KMS-11 (cell line): Measurements from ENCODE around the gene TMEM129.

ENCODE experiments used
- H2AFZ ChIP-seq: fragments of 200-600 bp; sonication (generic); 2 replicates; pipeline ENCODE4 v1.6.1; 2016; ENCODE audit warnings: antibody characterized with exemption, mixed run types, low read depth
- H3K27ac ChIP-seq: fragments of 200-600 bp; sonication (generic); 2 replicates; pipeline ENCODE4 v1.6.1; 2016; ENCODE audit warnings: mild to moderate bottlenecking, mixed run types
- H3K27me3 ChIP-seq: fragments of 200-600 bp; sonication (generic); 2 replicates; pipeline ENCODE4 v1.6.1; 2017; ENCODE audit warnings: mild to moderate bottlenecking, low read depth, mixed run types, moderate library complexity; ENCODE audit not compliant: insufficient read depth
- H3K36me3 ChIP-seq: fragments of 200-600 bp; sonication (generic); 2 replicates; pipeline ENCODE4 v1.6.1; 2017; ENCODE audit warnings: mild to moderate bottlenecking, mixed run types; ENCODE audit not compliant: insufficient read depth
- H3K4me1 ChIP-seq: fragments of 200-600 bp; sonication (generic); 2 replicates; pipeline ENCODE4 v1.6.1; 2016; ENCODE audit warnings: mild to moderate bottlenecking, low read depth, mixed run types; ENCODE audit not compliant: poor library complexity, severe bottlenecking
- H3K4me2 ChIP-seq: fragments of 200-600 bp; sonication (generic); 2 replicates; pipeline ENCODE4 v1.7.0; 2016; ENCODE audit warnings: mild to moderate bottlenecking, mixed run types
- H3K4me3 ChIP-seq: fragments of 200-600 bp; sonication (generic); IDR thresholded peaks from 2 replicates; pipeline ENCODE4 v1.6.1; 2017; ENCODE audit warnings: low read depth, low read length, mixed read lengths; ENCODE audit not compliant: insufficient read depth
- H3K79me2 ChIP-seq: fragments of 200-600 bp; sonication (generic); 2 replicates; pipeline ENCODE4 v1.6.1; 2016; ENCODE audit warnings: low read depth, mixed run types; ENCODE audit not compliant: insufficient read depth
- H3K9ac ChIP-seq: fragments of 200-600 bp; sonication (generic); 2 replicates; pipeline ENCODE4 v1.6.1; 2016; ENCODE audit warnings: mild to moderate bottlenecking, mixed run types
- H4K20me1 ChIP-seq: fragments of 200-600 bp; sonication (generic); 2 replicates; pipeline ENCODE4 v1.6.1; 2016; ENCODE audit warnings: mild to moderate bottlenecking, mixed run types; ENCODE audit not compliant: insufficient read depth
- CTCF ChIP-seq: fragments of 200-600 bp; sonication (generic); conservative IDR thresholded peaks from 2 replicates; pipeline ENCODE4 v1.6.1; 2017; ENCODE audit warnings: low read depth, mild to moderate bottlenecking, antibody characterized with exemption, low read length, moderate library complexity, mixed read lengths

TMEM129 gene

GRCh38 chr4:1747603-1747967 is 26.5 kb upstream of the TMEM129 start:
- Histone ChIP-seq H3K9ac (no peak overlapping the region), H3K4me3 (no peak overlapping the region), H3K4me1 (no peaks in the 10 kb centered on the region), H2AFZ (no peak overlapping the region), H3K27ac (no peak overlapping the region), H3K27me3 (no peaks in the 10 kb centered on the region), H4K20me1 (no peaks in the 10 kb centered on the region), H3K4me2 (no peak overlapping the region), H3K79me2 (no peaks in the 10 kb centered on the region), H3K36me3 (no peaks in the 10 kb centered on the region)
- TF ChIP-seq CTCF: no peak

- no peak overlapping the region for H2AFZ ChIP-seq
- no peaks in the 10 kb centered on the region for H3K27me3 ChIP-seq
Observed at GRCh38 chr4:1746919-1747602, 25.9 kb upstream of the TMEM129 start.

GRCh38 chr4:1746265-1746691 is 25.2 kb upstream of the TMEM129 start:
- H3K79me2 ChIP-seq: no peaks in the 10 kb centered on the region
- H3K9ac ChIP-seq: no peak overlapping the region
- H3K36me3 ChIP-seq: no peaks in the 10 kb centered on the region
- no peaks in the 10 kb centered on the region for H3K27me3 ChIP-seq
- H2AFZ ChIP-seq: no peak overlapping the region
- H3K27ac ChIP-seq: no peak overlapping the region
- no peak overlapping the region for H3K4me2 ChIP-seq
- no peaks in the 10 kb centered on the region for H4K20me1 ChIP-seq
- peak; percentile 68 for TF ChIP-seq CTCF
- H3K4me3 ChIP-seq: no peak overlapping the region
- no peaks in the 10 kb centered on the region for H3K4me1 ChIP-seq

More at GRCh38 chr4:1746919-1747602, 25.9 kb upstream of the TMEM129 start:
- Histone ChIP-seq H4K20me1 (no peaks in the 10 kb centered on the region), H3K9ac (no peak overlapping the region), H3K79me2 (no peaks in the 10 kb centered on the region), H3K4me3 (no peak overlapping the region), H3K36me3 (no peaks in the 10 kb centered on the region), H3K4me1 (no peaks in the 10 kb centered on the region), H3K27ac (no peak overlapping the region), H3K4me2 (no peak overlapping the region)
- TF ChIP-seq CTCF: no peak

- Histone ChIP-seq H3K27ac (no peak overlapping the region), H2AFZ (no peak overlapping the region), H4K20me1 (no peaks in the 10 kb centered on the region), H3K79me2 (no peaks in the 10 kb centered on the region), H3K4me1 (no peaks in the 10 kb centered on the region), H3K9ac (no peak overlapping the region), H3K4me3 (no peak overlapping the region), H3K4me2 (no peak overlapping the region), H3K27me3 (no peaks in the 10 kb centered on the region), H3K36me3 (no peaks in the 10 kb centered on the region)
- no peak for TF ChIP-seq CTCF
Observed at GRCh38 chr4:1745697-1746096, 24.6 kb upstream of the TMEM129 start.
